Erythroblast (primary cell): ENCODE measurements around the gene NAV3.

Experiments
- GATA1 ChIP-seq: IDR thresholded peaks from 2 replicates; pipeline ENCODE4 v1.6.1; 2011; ENCODE audit warnings: low read depth, mild to moderate bottlenecking, control low read depth, low read length, moderate library complexity
- POLR2A ChIP-seq: IDR thresholded peaks from 2 replicates; pipeline ENCODE4 v1.6.1; 2011; ENCODE audit warnings: mild to moderate bottlenecking, low read length

GRCh38 chr12:78176643-78177042, 345.9 kb downstream of the NAV3 start:
- no peak for TF ChIP-seq POLR2A
- no peak for TF ChIP-seq GATA1
